Hepatocyte (in vitro differentiated cells): Measurements from ENCODE around the gene JAG1. TPM values are rescaled to one million over a fixed set of nuclear protein-coding genes. Genes with fewer than 3 reads are reported as not detected.
A peak's percentile ranks its signal among the peaks of the same experiment; 100 is the strongest.

Experiments
- DNase-seq: peaks from one replicate; pipeline ENCODE4 v3.0.0-alpha.2; 2016; ENCODE audit warnings: low spot score
- H2AFZ ChIP-seq: fragments of 200-600 bp; sonication (generic); 2 replicates; pipeline ENCODE4 v1.6.0; 2016; ENCODE audit warnings: antibody characterized with exemption, mild to moderate bottlenecking
- H3K27ac ChIP-seq: fragments of 200-600 bp; sonication (generic); 2 replicates; pipeline ENCODE4 v1.5.1; 2016; ENCODE audit warnings: mild to moderate bottlenecking
- H3K27me3 ChIP-seq: fragments of 200-600 bp; sonication (generic); 2 replicates; pipeline ENCODE4 v1.6.1; 2016
- H3K36me3 ChIP-seq: fragments of 200-600 bp; sonication (generic); replicated peaks from 2 replicates; pipeline ENCODE4 v1.5.1; 2016; ENCODE audit warnings: low read depth; ENCODE audit not compliant: insufficient read depth
- H3K4me1 ChIP-seq: fragments of 200-600 bp; sonication (generic); 2 replicates; pipeline ENCODE4 v1.5.1; 2016; ENCODE audit warnings: mild to moderate bottlenecking, moderate library complexity; ENCODE audit not compliant: insufficient read depth
- H3K4me2 ChIP-seq: fragments of 200-600 bp; sonication (generic); 2 replicates; pipeline ENCODE4 v1.6.0; 2016
- H3K4me3 ChIP-seq: fragments of 200-600 bp; sonication (generic); 2 replicates; pipeline ENCODE4 v1.5.1; 2016; ENCODE audit warnings: mild to moderate bottlenecking
- H3K79me2 ChIP-seq: fragments of 200-600 bp; sonication (generic); 2 replicates; pipeline ENCODE4 v1.6.0; 2017; ENCODE audit warnings: mild to moderate bottlenecking
- H3K9me2 ChIP-seq: fragments of 200-600 bp; sonication (generic); replicated peaks from 2 replicates; pipeline ENCODE4 v1.6.0; 2017; ENCODE audit warnings: mild to moderate bottlenecking; ENCODE audit not compliant: insufficient read depth
- H3K9me3 ChIP-seq: fragments of 200-600 bp; sonication (generic); 2 replicates; pipeline ENCODE4 v1.5.1; 2016; ENCODE audit warnings: low read depth, mild to moderate bottlenecking
- H4K20me1 ChIP-seq: fragments of 200-600 bp; sonication (generic); 2 replicates; pipeline ENCODE4 v1.6.0; 2016; ENCODE audit warnings: mild to moderate bottlenecking; ENCODE audit not compliant: insufficient read depth, poor library complexity, severe bottlenecking
- CTCF ChIP-seq: fragments of 200-600 bp; sonication (generic); IDR thresholded peaks from 2 replicates; pipeline ENCODE4 v1.5.1; 2016; ENCODE audit warnings: antibody characterized with exemption, mild to moderate bottlenecking; ENCODE audit not compliant: poor library complexity
- EZH2 ChIP-seq: fragments of 200-600 bp; sonication (generic); IDR thresholded peaks from 2 replicates; pipeline ENCODE4 v1.6.1; 2016; ENCODE audit warnings: antibody characterized with exemption, mild to moderate bottlenecking, borderline replicate concordance
- EZH2phosphoT487 ChIP-seq: fragments of 200-600 bp; sonication (generic); IDR thresholded peaks from one replicate; pipeline ENCODE4 v1.6.1; 2018; ENCODE audit warnings: antibody characterized with exemption, mild to moderate bottlenecking, low read depth, moderate library complexity; ENCODE audit not compliant: unreplicated experiment, severe bottlenecking
- WGBS: methylation state at CpG from one replicate; pipeline ENCODE4 v1.1.6; 2016; ENCODE audit warnings: low lambda C conversion rate; ENCODE audit errors: missing lambda C conversion rate; 5-methylcytosine and 5-hydroxymethylcytosine counted together
- polyA plus RNA-seq: library from polyadenylated mRNA; unstranded; fragments of >200 nt; fragmentation: Nextera tagmentation; extraction: Ambion mirVana; gene quantifications from 2 replicates; pipeline ENCODE4 v1.2.1, GENCODE V29; 2016
- total RNA-seq: library from RNA; depleted of rRNA; stranded (reverse); fragments of >200 nt; gene quantifications from 2 replicates; pipeline ENCODE4 v1.2.3, GENCODE V29; 2014

The JAG1 gene
- total and polyA plus RNA-seq, 2 experiments from 2014 or later: 21.0 to 51.5 TPM

GRCh38 chr20:10708351-10709185, 34.8 kb upstream of the JAG1 start:
- peak overlapping the region; percentile 26 for H3K4me2 ChIP-seq

GRCh38 chr20:10707791-10708190, 34.0 kb upstream of the JAG1 start:
- Histone ChIP-seq H3K9me3 (no peaks in the 10 kb centered on the region), H3K9me2 (no peaks in the 10 kb centered on the region), H3K27me3 (no peaks in the 10 kb centered on the region), H3K79me2 (no peaks in the 10 kb centered on the region), H3K27ac (peak overlapping the region; percentile 70), H3K4me3 (no peak overlapping the region), H3K4me1 (peaks cover 35% of the 10 kb centered on the region), H4K20me1 (no peaks in the 10 kb centered on the region), H3K4me2 (no peak overlapping the region), H3K36me3 (no peaks in the 10 kb centered on the region), H2AFZ (no peak overlapping the region)
- DNase-seq: no peak
- no peak for TF ChIP-seq EZH2phosphoT487
- no peak for TF ChIP-seq CTCF
- no peak for TF ChIP-seq EZH2
- 94% methylated on average over 1 of the region's 1 CpG for WGBS

More at GRCh38 chr20:10708351-10709185, 34.8 kb upstream of the JAG1 start:
- peaks cover 35% of the 10 kb centered on the region for H3K4me1 ChIP-seq
- H3K36me3 ChIP-seq: no peaks in the 10 kb centered on the region
- DNase-seq: peak; percentile 32
- no peaks in the 10 kb centered on the region for H3K9me2 ChIP-seq
- WGBS: 74% methylated on average over 7 of the region's 7 CpGs
- H3K27ac ChIP-seq: peak overlapping the region; percentile 70
- no peaks in the 10 kb centered on the region for H3K79me2 ChIP-seq
- H4K20me1 ChIP-seq: no peaks in the 10 kb centered on the region
- no peaks in the 10 kb centered on the region for H3K9me3 ChIP-seq
- no peak overlapping the region for H3K4me3 ChIP-seq
- H3K27me3 ChIP-seq: no peaks in the 10 kb centered on the region
- no peak overlapping the region for H2AFZ ChIP-seq
- TF ChIP-seq EZH2 (no peak), CTCF (no peak), EZH2phosphoT487 (no peak)

GRCh38 chr20:10707068-10707467, 33.3 kb upstream of the JAG1 start:
- no peak overlapping the region for H3K4me2 ChIP-seq
- H2AFZ ChIP-seq: no peak overlapping the region
- H3K27ac ChIP-seq: no peak overlapping the region
- no peak for DNase-seq
- H3K9me3 ChIP-seq: no peaks in the 10 kb centered on the region
- no peaks in the 10 kb centered on the region for H4K20me1 ChIP-seq
- no peak overlapping the region for H3K4me3 ChIP-seq
- H3K4me1 ChIP-seq: peaks cover 31% of the 10 kb centered on the region
- H3K27me3 ChIP-seq: no peaks in the 10 kb centered on the region
- H3K9me2 ChIP-seq: no peaks in the 10 kb centered on the region
- no peaks in the 10 kb centered on the region for H3K36me3 ChIP-seq
- no peak for TF ChIP-seq EZH2phosphoT487
- TF ChIP-seq EZH2: no peak
- no peak for TF ChIP-seq CTCF
- H3K79me2 ChIP-seq: no peaks in the 10 kb centered on the region
- 93% methylated on average over 4 of the region's 4 CpGs for WGBS
